H1 (cell line): ENCODE data around the gene MFSD6L. TPM values are rescaled to one million over a fixed set of nuclear protein-coding genes. Genes with fewer than 3 reads are reported as not detected.

ENCODE experiments used
- CTCF ChIA-PET: fragments of 300-600 bp; sonication (Branson Sonifier 250); formaldehyde crosslinking; loops from one replicate; lab custom pipeline; 2021; ENCODE audit not compliant: partially characterized antibody; lab: Charles Lee
- POLR2A ChIA-PET: fragments of 300-600 bp; sonication (Branson Sonifier 250); formaldehyde crosslinking; loops from one replicate; lab custom pipeline; 2021; ENCODE audit warnings: inconsistent platforms; ENCODE audit not compliant: partially characterized antibody; lab: Charles Lee
- DNase-seq, 2 experiments: peaks; one replicate each; pipeline versions ENCODE4 v3.0.0 to v3.0.0-alpha.2; 2010 to 2022; ENCODE audit warnings: low spot score in 2 of 2, low read depth in 1 of 2, mixed read lengths in 1 of 2
- FAIRE-seq: peaks from 2 replicates; lab custom pipeline; 2011; peaks lifted over from hg19 to GRCh38; lab: Jason Lieb, UNC
- H2AFZ ChIP-seq: 2 replicates; pipeline ENCODE4 v1.8.1; 2012; ENCODE audit warnings: low read length, inconsistent platforms
- H2AK5ac ChIP-seq: 2 replicates; pipeline ENCODE4 v1.6.1; 2013; ENCODE audit warnings: low read depth, low read length
- H2BK120ac ChIP-seq: replicated peaks from 2 replicates; pipeline ENCODE3; 2013; ENCODE audit warnings: low read depth, low read length, inconsistent platforms
- H2BK12ac ChIP-seq: 2 replicates; pipeline ENCODE4 v1.6.1; 2013; ENCODE audit warnings: low read depth, low read length
- H2BK15ac ChIP-seq: 2 replicates; pipeline ENCODE4 v1.6.1; 2013; ENCODE audit warnings: low read length
- H2BK20ac ChIP-seq: 2 replicates; pipeline ENCODE4 v1.6.1; 2013; ENCODE audit warnings: low read length
- H2BK5ac ChIP-seq: 2 replicates; pipeline ENCODE4 v1.6.1; 2013; ENCODE audit warnings: low read depth, low read length
- H3K14ac ChIP-seq: 2 replicates; pipeline ENCODE4 v1.6.1; 2013; ENCODE audit warnings: inconsistent platforms; ENCODE audit not compliant: insufficient read length
- H3K18ac ChIP-seq: 2 replicates; pipeline ENCODE4 v1.6.1; 2013; ENCODE audit warnings: low read length; ENCODE audit errors: extremely low read depth
- H3K23ac ChIP-seq: 2 replicates; pipeline ENCODE4 v1.6.1; 2013; ENCODE audit warnings: inconsistent platforms; ENCODE audit not compliant: insufficient read length
- H3K23me2 ChIP-seq: 2 replicates; pipeline ENCODE4 v1.6.1; 2013; ENCODE audit warnings: low read depth, low read length
- H3K27ac ChIP-seq: 2 replicates; pipeline ENCODE4 v1.6.1; 2011; ENCODE audit warnings: low read depth, low read length, inconsistent platforms
- H3K27me3 ChIP-seq, 4 experiments: replicated peaks in 1 of 4; 1 replicate in 1 of 4; 2 replicates in 3 of 4; pipeline versions ENCODE4 v1.6.1 to v1.8.1; 2011 to 2013; ENCODE audit warnings: low read length in 3 of 4, mild to moderate bottlenecking in 3 of 4, inconsistent platforms in 2 of 4, mixed read lengths in 2 of 4, moderate library complexity in 1 of 4; ENCODE audit not compliant: control insufficient read depth in 3 of 4, insufficient read depth in 3 of 4; ENCODE audit errors: extremely low read depth in 1 of 4
- H3K36me3 ChIP-seq, 4 experiments: 2 replicates each; pipeline versions ENCODE4 v1.6.1 to v1.8.1; 2011 to 2013; ENCODE audit warnings: mild to moderate bottlenecking in 4 of 4, low read length in 3 of 4, moderate library complexity in 2 of 4, control low read depth in 1 of 4, inconsistent platforms in 1 of 4; ENCODE audit not compliant: insufficient read depth in 4 of 4, control insufficient read depth in 2 of 4
- H3K4ac ChIP-seq: replicated peaks from 2 replicates; pipeline ENCODE3; 2013; ENCODE audit warnings: low read length, low read depth, mixed read lengths, inconsistent platforms; ENCODE audit not compliant: insufficient read length
- H3K4me1 ChIP-seq, 4 experiments: replicated peaks in 1 of 4; 1 replicate in 1 of 4; 2 replicates in 3 of 4; pipeline versions ENCODE4 v1.6.1 to v1.8.1; 2011 to 2013; ENCODE audit warnings: low read length in 3 of 4, inconsistent platforms in 2 of 4, mixed read lengths in 1 of 4; ENCODE audit not compliant: insufficient read depth in 4 of 4, control insufficient read depth in 3 of 4
- H3K4me2 ChIP-seq, 2 experiments: 2 replicates each; pipeline versions ENCODE4 v1.6.1 to v1.8.1; 2011 to 2013; ENCODE audit warnings: low read depth in 2 of 2, low read length in 2 of 2, control low read depth in 1 of 2, inconsistent platforms in 1 of 2, mild to moderate bottlenecking in 1 of 2; ENCODE audit not compliant: insufficient read depth in 1 of 2
- H3K4me3 ChIP-seq, 4 experiments: fragments of 200-600, 300-600 bp in 1 of 4; sonication (generic), shearing (Covaris generic), sonication (Bioruptor Twin) in 1 of 4; 2 replicates each; pipeline versions ENCODE4 v1.5.1 to v1.8.1; 2011 to 2016; ENCODE audit warnings: low read length in 4 of 4, low read depth in 3 of 4, control low read depth in 2 of 4, inconsistent platforms in 2 of 4, mild to moderate bottlenecking in 2 of 4, mixed read lengths in 1 of 4, moderate library complexity in 1 of 4; ENCODE audit not compliant: insufficient read depth in 2 of 4; ENCODE audit errors: extremely low read depth in 1 of 4
- H3K56ac ChIP-seq: replicated peaks from 2 replicates; pipeline ENCODE3; 2013; ENCODE audit warnings: low read depth, mild to moderate bottlenecking, mixed read lengths, low read length, inconsistent platforms; ENCODE audit not compliant: insufficient read length
- H3K79me1 ChIP-seq: 2 replicates; pipeline ENCODE4 v1.6.1; 2013; ENCODE audit warnings: low read depth, low read length, control low read depth
- H3K79me2 ChIP-seq, 2 experiments: 2 replicates each; pipeline versions ENCODE4 v1.6.1 to v1.8.1; 2012 to 2013; ENCODE audit warnings: low read length in 2 of 2, mild to moderate bottlenecking in 2 of 2, inconsistent platforms in 1 of 2; ENCODE audit not compliant: insufficient read depth in 2 of 2, control insufficient read depth in 1 of 2
- H3K9ac ChIP-seq, 4 experiments: replicated peaks in 1 of 4; 1 replicate in 1 of 4; 2 replicates in 3 of 4; pipeline versions ENCODE4 v1.6.1 to v1.8.1; 2011 to 2013; ENCODE audit warnings: low read depth in 3 of 4, low read length in 3 of 4, control low read depth in 2 of 4, mild to moderate bottlenecking in 2 of 4, moderate library complexity in 2 of 4, inconsistent platforms in 1 of 4; ENCODE audit errors: extremely low read depth in 1 of 4
- H3K9me3 ChIP-seq, 2 experiments: 2 replicates each; pipeline versions ENCODE4 v1.6.1 to v1.8.1; 2012 to 2013; ENCODE audit warnings: mild to moderate bottlenecking in 2 of 2, moderate library complexity in 2 of 2, control low read depth in 1 of 2, inconsistent platforms in 1 of 2, low read depth in 1 of 2, low read length in 1 of 2, mixed read lengths in 1 of 2; ENCODE audit not compliant: insufficient read depth in 2 of 2
- H4K20me1 ChIP-seq, 2 experiments: replicated peaks in 1 of 2; 2 replicates each; pipeline versions ENCODE3 to v1.8.1; 2011 to 2013; ENCODE audit warnings: inconsistent platforms in 2 of 2, low read length in 2 of 2, mild to moderate bottlenecking in 1 of 2; ENCODE audit not compliant: insufficient read depth in 2 of 2, control insufficient read depth in 1 of 2
- H4K5ac ChIP-seq: 2 replicates; pipeline ENCODE4 v1.6.1; 2013; ENCODE audit warnings: low read length, low read depth, mixed read lengths, inconsistent platforms; ENCODE audit not compliant: insufficient read length
- H4K8ac ChIP-seq: 2 replicates; pipeline ENCODE4 v1.8.0; 2013; ENCODE audit warnings: mild to moderate bottlenecking, moderate library complexity, low read length, inconsistent platforms; ENCODE audit not compliant: insufficient read depth; ENCODE audit errors: extremely low read depth
- H4K91ac ChIP-seq: replicated peaks from 2 replicates; pipeline ENCODE3; 2013; ENCODE audit warnings: low read length, mixed read lengths, inconsistent platforms; ENCODE audit not compliant: insufficient read length
- ATF2 ChIP-seq: IDR thresholded peaks from 2 replicates; pipeline ENCODE4 v1.6.1; 2012; ENCODE audit warnings: low read length, inconsistent platforms
- BCL11A ChIP-seq, 2 experiments: IDR thresholded peaks; one replicate each; pipeline ENCODE4 v1.6.1; 2011; ENCODE audit warnings: low read depth in 2 of 2, low read length in 2 of 2, mild to moderate bottlenecking in 2 of 2
- HDAC2 ChIP-seq, 2 experiments: fragments of 300-600 bp in 1 of 2; sonication (generic) in 1 of 2; IDR thresholded peaks; 2 replicates each; pipeline ENCODE4 v1.6.1; 2011 to 2012; ENCODE audit warnings: low read depth in 2 of 2, low read length in 2 of 2, mild to moderate bottlenecking in 2 of 2, moderate library complexity in 2 of 2, borderline replicate concordance in 1 of 2, inconsistent platforms in 1 of 2
- HDAC6 ChIP-seq: IDR thresholded peaks from one replicate; pipeline ENCODE4 v1.7.1; 2012; ENCODE audit warnings: low read depth, mild to moderate bottlenecking, inconsistent platforms, low read length, moderate library complexity
- JUND ChIP-seq: IDR thresholded peaks from 2 replicates; pipeline ENCODE4 v1.6.1; 2011; ENCODE audit warnings: mild to moderate bottlenecking, improper control_type of control experiment, low read length
- POLR2AphosphoS5 ChIP-seq: IDR thresholded peaks from 2 replicates; pipeline ENCODE4 v1.6.1; 2011; ENCODE audit warnings: low read depth, low read length
- RBBP5 ChIP-seq: IDR thresholded peaks from 2 replicates; pipeline ENCODE4 v1.7.1; 2012; ENCODE audit warnings: low read depth, mild to moderate bottlenecking, inconsistent platforms, low read length, moderate library complexity, borderline replicate concordance
- RNF2 ChIP-seq: fragments of 200-900, 300-1000 bp; sonication (generic); IDR thresholded peaks from 2 replicates; pipeline ENCODE4 v1.7.1; 2016; ENCODE audit warnings: borderline replicate concordance, low read depth, mild to moderate bottlenecking, antibody characterized with exemption, low read length; ENCODE audit not compliant: poor library complexity, severe bottlenecking; ENCODE audit errors: missing control alignments
- SIX5 ChIP-seq: IDR thresholded peaks from 2 replicates; pipeline ENCODE4 v1.6.1; 2011; ENCODE audit warnings: mild to moderate bottlenecking, low read depth, low read length
- TEAD4 ChIP-seq: IDR thresholded peaks from 2 replicates; pipeline ENCODE4 v1.6.1; 2012; ENCODE audit warnings: low read depth, low read length, inconsistent platforms, mixed read lengths
- WGBS, 2 experiments: shearing (Covaris generic) in 1 of 2; methylation state at CpG; one replicate each; pipeline versions ENCODE4 v1.1.6 to v1.1.7; 2013 to 2015; ENCODE audit warnings: low lambda C conversion rate in 2 of 2, mixed read lengths in 2 of 2, inconsistent platforms in 1 of 2, low coverage in 1 of 2, missing lambda C conversion rate in 1 of 2; ENCODE audit not compliant: insufficient replicate concordance in 2 of 2, insufficient coverage in 1 of 2, insufficient read length in 1 of 2; ENCODE audit errors: extremely low coverage in 1 of 2, missing lambda C conversion rate in 1 of 2; 5-methylcytosine and 5-hydroxymethylcytosine counted together
- polyA plus RNA-seq, 7 experiments: library from polyadenylated mRNA; depleted of rRNA in 3 of 7; stranded (reverse) in 5 of 7; unstranded in 2 of 7; fragments of >200 nt in 5 of 7; fragments of 200-250 nt in 2 of 7; gene quantifications; 1 replicate in 5 of 7; 2 replicates in 1 of 7; 4 replicates in 1 of 7; pipeline versions ENCODE4 v1.2.1 to v1.2.3, GENCODE V29; 2011 to 2013; ENCODE audit warnings: missing spikeins in 2 of 7, mixed read lengths in 2 of 7
- total RNA-seq: library from RNA; stranded (reverse); fragmentation: NEBNext Ultra II Directional; extraction: Animal tissue kit (Norgen Biotek cat#: 25700); gene quantifications from 2 replicates; pipeline ENCODE4 v1.2.1, GENCODE V29; 2021

The MFSD6L gene
- total and polyA plus RNA-seq, 2 of the 8 experiments (the other 6 are each of a cell fraction or from before 2014, with no cell fraction given), result 2.6 to 2.7 TPM

- Histone ChIP-seq H2BK120ac (no peak overlapping the region), H2BK15ac (no peak overlapping the region), H3K79me2 (no peaks in the 10 kb centered on the region), H3K9ac (no peak overlapping the region), H2BK12ac (no peak overlapping the region), H3K36me3 (no peaks in the 10 kb centered on the region), H3K18ac (peak overlapping the region; percentile 60; the same call in 1 of the 2 replicates), H3K23me2 (peaks cover 9% of the 10 kb centered on the region), H2AK5ac (no peak overlapping the region), H3K4ac (no peak overlapping the region), H4K91ac (no peak overlapping the region), H3K27ac (no peak overlapping the region), H3K4me3 (no peak overlapping the region), H4K8ac (peak overlapping the region; percentile 72; the same call in 1 of the 2 replicates), H3K79me1 (0 out of 2 replicates have a peak, but pooled peaks cover 3% of the 10 kb centered on the region), H3K14ac (no peak overlapping the region), H3K4me2 (peak overlapping the region in 1 of 2 experiments; percentile 41; a peak in 3 of 4 replicates), H3K56ac (no peak overlapping the region), H4K5ac (no peak overlapping the region), H3K23ac (no peak overlapping the region), H4K20me1 (peaks cover 0 to 5% of the 10 kb centered on the region in 2 experiments), H2AFZ (no peak overlapping the region; the same call in 1 of the 2 replicates), H2BK20ac (no peak overlapping the region), H3K27me3 (no peaks in the 10 kb centered on the region), H3K4me1 (peaks cover 0 to 5% (median 4%) of the 10 kb centered on the region in 4 experiments), H3K9me3 (no peaks in the 10 kb centered on the region), H2BK5ac (no peak overlapping the region; the same call in 1 of the 2 replicates)
- DNase-seq (peak; percentile 59 to 95), FAIRE-seq (no peak)
- 51% methylated on average over 31 of the region's 33 CpGs; no CpG with 5 or more reads in 1 of the 2 experiments for WGBS, 2 experiments
- ChIA-PET POLR2A (interaction anchor here (1.0 kb wide), 1 partner anchor 10 kb away, joined by 3 read pairs; no protein-coding TSS in a partner anchor), CTCF (interaction anchor here (0.6 to 5.0 kb wide), 24 partner anchors 8 to 1420 kb away, joined by 3 to 33 read pairs (median 4); partner anchors contain the start of genes MFSD6L and PIK3R6)
- TF ChIP-seq BCL11A (IDR thresholded peaks at IDR 0.05; ENCODE audit: low read depth in 2 of 2, low read length in 2 of 2) (no peak), HDAC2 (IDR thresholded peaks at IDR 0.05; ENCODE audit: borderline replicate concordance in 1 of 2, low read depth in 2 of 2, low read length in 2 of 2) (no peak), RBBP5 (no peak), ATF2 (no peak), RNF2 (no peak), HDAC6 (no peak), POLR2AphosphoS5 (no peak), TEAD4 (no peak), JUND (no peak), SIX5 (no peak)
Observed at GRCh38 chr17:8832711-8833352, 33.7 kb upstream of the MFSD6L start.
